IPS-18a (cell line): ENCODE data around the gene VILL.

Source experiments
- H3K27ac ChIP-seq: one replicate; pipeline ENCODE4 v1.5.1; 2013; ENCODE audit warnings: low read length
- H3K27me3 ChIP-seq: one replicate; pipeline ENCODE4 v1.6.1; 2013; ENCODE audit warnings: mild to moderate bottlenecking, low read length; ENCODE audit not compliant: control insufficient read depth, insufficient read depth
- H3K36me3 ChIP-seq: one replicate; pipeline ENCODE4 v1.6.1; 2013; ENCODE audit warnings: low read depth, low read length; ENCODE audit not compliant: control insufficient read depth
- H3K4me1 ChIP-seq: one replicate; pipeline ENCODE4 v1.6.1; 2013; ENCODE audit warnings: low read depth, low read length; ENCODE audit not compliant: control insufficient read depth
- H3K4me3 ChIP-seq: one replicate; pipeline ENCODE4 v1.5.1; 2013; ENCODE audit warnings: low read length
- H3K9ac ChIP-seq: one replicate; pipeline ENCODE4 v1.6.1; 2013; ENCODE audit warnings: mild to moderate bottlenecking, low read length, moderate library complexity
- H3K9me3 ChIP-seq: one replicate; pipeline ENCODE4 v1.6.1; 2013; ENCODE audit warnings: low read depth, low read length; ENCODE audit not compliant: control insufficient read depth

VILL gene

DNA sequence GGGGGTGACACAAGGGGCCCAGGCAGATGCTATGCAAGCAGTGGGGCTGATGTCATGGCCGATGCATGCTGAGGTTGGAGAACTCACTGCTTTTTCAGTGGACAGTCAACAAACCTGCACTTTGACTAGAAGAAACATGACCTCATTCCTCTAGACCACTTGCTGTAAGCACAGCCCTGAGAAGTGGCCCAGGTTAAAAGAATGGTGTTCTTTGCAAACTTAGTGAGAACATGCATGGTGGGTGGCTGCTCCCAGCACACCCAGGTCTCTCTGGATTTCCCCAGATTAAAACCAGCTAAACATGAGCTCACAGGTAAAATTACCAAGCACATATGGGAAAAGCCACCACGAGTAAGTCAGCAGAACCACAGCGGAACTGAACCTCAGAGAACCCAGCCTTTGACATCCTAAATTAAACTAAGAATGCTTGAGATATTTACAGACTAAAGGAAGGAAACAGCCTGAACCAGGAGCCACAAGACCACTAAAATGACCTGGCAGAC is 64.0 kb downstream of the VILL start:
- Histone ChIP-seq H3K9me3 (no peaks in the 10 kb centered on the region), H3K27me3 (peaks cover 9% of the 10 kb centered on the region), H3K9ac (no peak overlapping the region), H3K36me3 (no peaks in the 10 kb centered on the region), H3K4me3 (no peak overlapping the region), H3K27ac (no peak overlapping the region), H3K4me1 (no peaks in the 10 kb centered on the region)
